SU-DHL-6 (cell line): ENCODE results near the gene PRKCZ.

Source experiments
- H2AFZ ChIP-seq: fragments of 200-600 bp; sonication (generic); 2 replicates; pipeline ENCODE4 v1.6.1; 2014; ENCODE audit warnings: low read depth, mild to moderate bottlenecking, moderate library complexity, mixed read lengths, antibody characterized with exemption, low read length; ENCODE audit not compliant: severe bottlenecking
- H3F3A ChIP-seq: fragments of 200-600 bp; shearing (Covaris generic); 2 replicates; pipeline ENCODE4 v1.6.0; 2016; ENCODE audit warnings: antibody characterized with exemption, mild to moderate bottlenecking; ENCODE audit not compliant: insufficient read depth
- H3K27ac ChIP-seq: fragments of 200-600 bp; sonication (generic); 2 replicates; pipeline ENCODE4 v1.5.1; 2016; ENCODE audit warnings: low read depth, mild to moderate bottlenecking, low read length, moderate library complexity, mixed read lengths
- H3K27me3 ChIP-seq: fragments of 200-600 bp; sonication (generic), shearing (Covaris generic); 2 replicates; pipeline ENCODE4 v1.6.0; 2014; ENCODE audit warnings: mild to moderate bottlenecking, low read length
- H3K36me3 ChIP-seq: fragments of 200-600 bp; sonication (generic); 2 replicates; pipeline ENCODE4 v1.6.1; 2014; ENCODE audit warnings: mild to moderate bottlenecking, low read length, mixed read lengths
- H3K4me2 ChIP-seq: fragments of 300-600, 200-600 bp; shearing (Covaris generic), sonication (generic); 2 replicates; pipeline ENCODE4 v1.6.0; 2014; ENCODE audit warnings: low read length, low read depth, mild to moderate bottlenecking; ENCODE audit not compliant: poor library complexity, severe bottlenecking
- H3K4me3 ChIP-seq: fragments of 200-600 bp; sonication (generic); 2 replicates; pipeline ENCODE4 v1.5.1; 2014; ENCODE audit warnings: antibody characterized with exemption, low read length, mild to moderate bottlenecking, mixed read lengths; ENCODE audit not compliant: insufficient read depth, poor library complexity, severe bottlenecking
- H3K79me2 ChIP-seq: fragments of 200-600 bp; sonication (generic); 2 replicates; pipeline ENCODE4 v1.6.1; 2014; ENCODE audit warnings: mild to moderate bottlenecking, low read length, moderate library complexity; ENCODE audit not compliant: insufficient read depth
- H3K9ac ChIP-seq: fragments of 200-600 bp; sonication (generic); 2 replicates; pipeline ENCODE4 v1.7.0; 2014; ENCODE audit warnings: mild to moderate bottlenecking, low read length
- H3K9me2 ChIP-seq: fragments of 200-600 bp; sonication (generic); replicated peaks from 2 replicates; pipeline ENCODE4 v1.6.1; 2014; ENCODE audit warnings: low read length; ENCODE audit not compliant: insufficient read depth
- H3K9me3 ChIP-seq: fragments of 200-600 bp; sonication (generic); 2 replicates; pipeline ENCODE4 v1.6.1; 2014; ENCODE audit warnings: low read length, mixed read lengths; ENCODE audit not compliant: insufficient read depth
- H4K20me1 ChIP-seq: fragments of 200-600 bp; sonication (generic); 2 replicates; pipeline ENCODE4 v1.6.1; 2014; ENCODE audit warnings: low read depth, mild to moderate bottlenecking, antibody characterized with exemption, low read length, moderate library complexity, mixed read lengths
- CTCF ChIP-seq: fragments of 200-600 bp; sonication (generic); IDR thresholded peaks from one replicate; pipeline ENCODE4 v1.5.1; 2017; ENCODE audit warnings: antibody characterized with exemption, mild to moderate bottlenecking, low read length, moderate library complexity; ENCODE audit not compliant: insufficient read depth, poor library complexity, severe bottlenecking
- EZH2phosphoT487 ChIP-seq: fragments of 200-600 bp; sonication (generic), shearing (Covaris generic); conservative IDR thresholded peaks from 2 replicates; pipeline ENCODE4 v1.6.1; 2018; ENCODE audit warnings: mild to moderate bottlenecking, antibody characterized with exemption, low read length, moderate library complexity, mixed read lengths

The PRKCZ gene

GRCh38 chr1:2031546-2032540 lies 18.4 kb upstream of the PRKCZ start:
- H3K27me3 ChIP-seq, result no peaks in the 10 kb centered on the region
- H3K9ac ChIP-seq, result no peak overlapping the region
- H3K9me3 ChIP-seq, result no peaks in the 10 kb centered on the region
- TF ChIP-seq CTCF (no peak), EZH2phosphoT487 (no peak)
- no peak overlapping the region for H2AFZ ChIP-seq
- no peak overlapping the region for H3K27ac ChIP-seq
- H3K79me2 ChIP-seq, result no peaks in the 10 kb centered on the region
- H3K9me2 ChIP-seq, result no peaks in the 10 kb centered on the region
- H4K20me1 ChIP-seq, result no peaks in the 10 kb centered on the region
- no peak overlapping the region for H3K4me3 ChIP-seq
- H3K4me2 ChIP-seq, result no peak overlapping the region
- H3K36me3 ChIP-seq, result no peaks in the 10 kb centered on the region
- no peaks in the 10 kb centered on the region for H3F3A ChIP-seq

- Histone ChIP-seq H3K27ac (no peak overlapping the region), H3F3A (no peaks in the 10 kb centered on the region), H3K4me2 (no peak overlapping the region), H3K4me3 (no peak overlapping the region), H3K36me3 (no peaks in the 10 kb centered on the region), H2AFZ (no peak overlapping the region), H3K27me3 (no peaks in the 10 kb centered on the region), H3K9me2 (no peaks in the 10 kb centered on the region), H3K9me3 (no peaks in the 10 kb centered on the region), H4K20me1 (no peaks in the 10 kb centered on the region), H3K9ac (no peak overlapping the region), H3K79me2 (no peaks in the 10 kb centered on the region)
- TF ChIP-seq CTCF (no peak), EZH2phosphoT487 (no peak)
These were observed 17.5 kb upstream of the PRKCZ start for GRCh38 chr1:2032737-2033136.

- no peak overlapping the region for H2AFZ ChIP-seq
- H3K36me3 ChIP-seq, result no peaks in the 10 kb centered on the region
- H3K27ac ChIP-seq, result no peak overlapping the region
- no peak overlapping the region for H3K4me2 ChIP-seq
- no peaks in the 10 kb centered on the region for H3K9me2 ChIP-seq
- no peaks in the 10 kb centered on the region for H4K20me1 ChIP-seq
- H3F3A ChIP-seq, result no peaks in the 10 kb centered on the region
- H3K9ac ChIP-seq, result no peak overlapping the region
- no peaks in the 10 kb centered on the region for H3K79me2 ChIP-seq
- H3K27me3 ChIP-seq, result no peaks in the 10 kb centered on the region
- TF ChIP-seq CTCF, result no peak
- TF ChIP-seq EZH2phosphoT487, result no peak
- no peak overlapping the region for H3K4me3 ChIP-seq
- H3K9me3 ChIP-seq, result no peaks in the 10 kb centered on the region
These were observed 17.0 kb upstream of the PRKCZ start for GRCh38 chr1:2033165-2033564.
